ENCODE data around the gene GBE1. TPM values are rescaled to one million over a fixed set of nuclear protein-coding genes. Genes with fewer than 3 reads are reported as not detected.

The GBE1 gene
- total RNA-seq, 2 experiments from 2014 or later = 18.0 to 21.4 TPM

GRCh38 chr3:81443457-81443782, 318.0 kb downstream of the GBE1 start:
- Mint-ChIP-seq H3K9me3 (ENCODE audit: low read depth) (no peaks in the 10 kb centered on the region), H3K27ac (no peak overlapping the region), H3K27me3 (no peaks in the 10 kb centered on the region), H3K4me3 (no peak overlapping the region), H3K36me3 (no peaks in the 10 kb centered on the region), H3K4me1 (no peaks in the 10 kb centered on the region)
- no peak for ATAC-seq
- no peak for DNase-seq
- CTCF ChIA-PET = no interaction called here

GRCh38 chr3:81442758-81443456, 318.5 kb downstream of the GBE1 start:
- Mint-ChIP-seq H3K4me1 (no peaks in the 10 kb centered on the region), H3K27me3 (no peaks in the 10 kb centered on the region), H3K27ac (no peak overlapping the region), H3K4me3 (no peak overlapping the region), H3K9me3 (ENCODE audit: low read depth) (no peaks in the 10 kb centered on the region), H3K36me3 (no peaks in the 10 kb centered on the region)
- ATAC-seq (no peak), DNase-seq (no peak)
- CTCF ChIA-PET = no interaction called here

GRCh38 chr3:81440661-81441060, 320.8 kb downstream of the GBE1 start:
- no peaks in the 10 kb centered on the region for H3K27me3 Mint-ChIP-seq

More at GRCh38 chr3:81440661-81441060, 320.8 kb downstream of the GBE1 start:
- CTCF ChIA-PET = no interaction called here
- Mint-ChIP-seq H3K36me3 (no peaks in the 10 kb centered on the region), H3K9me3 (ENCODE audit: low read depth) (no peaks in the 10 kb centered on the region), H3K4me3 (no peak overlapping the region), H3K27ac (no peak overlapping the region), H3K4me1 (no peaks in the 10 kb centered on the region)
- DNase-seq = no peak
- no peak for ATAC-seq

All from activated CD8-positive, alpha-beta memory T cell treated with anti-CD3 and anti-CD28 coated beads, Interleukin-2, amount 10 ng/mL, durations not matched to agents 7 days and 5 days (primary cell).